Superior temporal gyrus (tissue), 1 donor: ENCODE data around the gene CHIT1.
"Not testable (repeated sequence)": the region's sequence is repeated elsewhere in the genome, so short reads cannot be mapped to it uniquely, and the experiment has no call there.

Source experiments
- DNase-seq: peaks from one replicate; pipeline ENCODE4 v3.0.0-alpha.2; 2016; ENCODE audit errors: extremely low spot score

Gene CHIT1

DNA sequence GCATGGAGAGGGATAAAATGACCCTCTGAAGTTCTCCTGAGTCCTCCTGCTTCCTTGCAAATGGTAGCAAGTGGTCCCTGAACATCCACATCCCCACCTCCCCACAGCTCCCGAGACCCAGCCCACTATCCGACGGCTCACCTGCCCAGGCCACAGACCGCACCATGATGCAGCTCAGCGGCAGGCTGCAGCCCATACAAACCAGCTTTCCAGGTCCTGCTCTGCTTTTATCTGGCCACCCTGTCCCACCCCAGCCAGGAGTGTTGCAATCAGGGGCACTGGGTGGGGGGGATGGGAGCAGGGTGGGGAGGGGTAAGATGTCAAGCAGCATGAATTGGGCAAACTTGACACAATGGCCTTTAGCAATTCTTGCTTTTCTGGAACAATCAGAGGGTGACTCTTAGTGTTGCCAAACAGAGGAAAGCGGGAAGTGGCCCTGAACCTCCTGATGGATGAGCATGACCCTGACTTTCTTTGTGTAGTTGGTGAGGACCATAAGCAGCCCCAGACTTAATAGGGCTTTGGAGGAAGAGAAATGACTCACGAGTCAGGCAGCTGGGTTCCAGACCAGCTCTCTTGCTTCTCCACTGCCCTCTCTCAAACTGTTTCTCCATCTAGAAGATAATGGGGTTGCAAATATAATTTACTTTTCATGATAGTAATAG lies at the start of gene CHIT1:
TSS of gene CHIT1 (minus strand) at position 203 of the 665 bp plus-strand sequence. CDS start at position 166, 37 bp downstream.
- no peak for DNase-seq

DNA sequence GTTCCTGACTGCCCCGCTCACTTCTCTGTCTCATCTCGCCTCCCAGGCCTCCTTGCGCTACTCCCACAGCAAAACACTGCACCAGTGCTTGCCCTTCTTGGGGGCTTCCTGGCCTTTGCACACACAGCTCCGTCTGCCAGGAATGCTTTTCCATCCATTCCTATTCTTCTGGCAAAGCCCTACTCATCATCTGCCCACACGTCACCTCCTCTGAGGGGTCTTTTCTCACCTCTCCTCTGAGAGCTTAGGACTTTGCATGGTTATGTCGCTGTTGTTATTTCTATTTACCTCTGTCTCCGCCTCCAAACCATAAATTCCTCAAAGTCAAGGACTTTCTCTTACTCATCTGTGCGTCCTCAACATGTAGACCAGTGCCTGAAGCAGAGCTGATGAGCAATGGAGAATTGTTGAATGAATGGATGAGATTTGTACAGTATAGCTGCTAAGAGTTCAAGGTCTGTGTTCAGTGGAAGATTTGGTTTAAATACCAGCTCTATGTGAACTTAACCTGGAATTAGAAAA lies 49.5 kb upstream of the CHIT1 start:
- no peak for DNase-seq

DNA sequence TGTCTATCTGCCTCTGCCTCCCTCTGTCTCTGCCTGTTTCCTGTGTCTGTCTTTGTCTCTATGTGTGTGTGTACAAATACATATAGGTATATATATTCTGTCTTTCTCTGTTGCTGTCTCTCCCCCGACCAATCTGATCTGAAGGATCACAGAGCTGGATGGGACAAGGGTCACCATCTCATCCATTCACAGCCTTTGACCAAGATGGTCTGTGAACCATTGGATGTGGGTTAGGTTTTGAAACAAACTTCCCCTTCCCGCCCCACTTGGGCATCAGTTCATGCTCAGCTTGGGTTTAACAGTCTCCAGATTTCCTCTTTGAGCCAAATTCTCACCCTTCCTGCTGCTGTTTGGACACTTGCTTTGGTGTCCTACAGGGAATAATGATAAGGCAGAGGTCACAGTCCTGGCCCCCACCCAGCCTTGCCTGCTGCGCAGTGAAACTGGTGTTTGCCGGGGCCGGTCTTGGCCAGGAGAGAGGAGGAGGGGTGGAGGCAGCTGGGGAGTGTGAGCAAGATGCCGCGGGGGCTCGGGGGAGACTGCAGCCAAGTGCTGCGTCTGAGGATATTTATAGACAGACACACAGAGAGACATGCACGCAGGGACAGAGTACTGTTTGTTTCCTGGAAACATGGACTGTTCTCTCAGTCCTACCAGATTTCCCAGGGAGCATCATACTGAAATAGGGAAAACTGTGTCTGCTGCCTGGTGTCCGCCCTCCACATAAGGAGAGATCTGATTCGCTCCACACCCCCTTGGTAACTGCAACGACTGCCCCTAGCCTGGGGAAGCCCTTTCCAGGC lies 48.8 kb upstream of the CHIT1 start:
- DNase-seq = peak; percentile 97

GRCh38 chr1:203276916-203277545 lies 47.6 kb upstream of the CHIT1 start:
- DNase-seq = no peak

DNA sequence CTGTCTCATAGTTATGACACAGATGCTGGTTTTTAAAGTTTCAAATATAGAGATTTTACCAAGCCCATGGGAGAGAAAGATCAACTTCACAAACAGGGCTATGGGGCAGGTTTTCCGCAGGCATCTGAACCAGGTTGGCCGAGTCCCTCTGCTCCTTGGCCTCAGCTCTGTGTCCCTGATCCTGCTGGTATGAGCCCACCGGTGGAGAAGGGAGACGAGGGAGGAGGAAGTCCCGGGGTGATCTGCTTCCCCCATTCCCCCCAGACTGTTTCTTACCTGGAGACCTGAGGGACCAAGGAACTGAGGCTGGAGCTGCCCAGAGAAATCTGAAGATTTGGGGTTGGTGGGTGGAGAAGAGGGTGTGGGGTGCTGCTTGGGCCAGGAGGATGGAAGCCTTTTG lies 46.9 kb upstream of the CHIT1 start:
- no peak for DNase-seq

DNA sequence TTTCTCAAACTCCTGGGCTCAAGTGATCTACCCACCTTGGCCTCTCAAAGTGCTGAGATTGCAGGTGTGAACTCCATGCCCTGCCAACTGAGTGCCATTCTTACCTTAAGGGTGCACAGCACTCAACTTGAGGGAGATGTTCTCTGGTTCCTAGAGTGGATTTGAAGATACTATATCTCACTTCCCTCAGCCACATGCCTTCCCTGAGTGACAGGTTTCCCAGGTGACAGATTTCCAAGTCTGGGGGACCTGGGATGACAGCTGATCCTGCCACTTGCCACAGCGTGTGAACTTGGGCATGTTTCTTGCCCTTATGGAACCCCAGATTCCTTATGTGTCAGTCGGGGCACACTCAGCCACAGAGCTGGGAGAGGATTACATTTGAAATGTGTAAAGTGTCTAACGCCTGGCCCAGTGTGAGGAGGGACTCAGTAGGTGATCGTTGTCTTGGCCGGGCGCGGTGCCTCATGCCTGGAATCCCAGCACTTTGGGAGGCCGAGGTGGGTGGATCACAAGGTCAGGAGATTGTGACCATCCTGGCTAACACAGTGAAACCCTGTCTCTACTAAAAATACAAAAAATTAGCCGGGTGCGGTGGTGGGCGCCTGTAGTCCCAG lies 46.3 kb upstream of the CHIT1 start:
- no peak for DNase-seq

DNA sequence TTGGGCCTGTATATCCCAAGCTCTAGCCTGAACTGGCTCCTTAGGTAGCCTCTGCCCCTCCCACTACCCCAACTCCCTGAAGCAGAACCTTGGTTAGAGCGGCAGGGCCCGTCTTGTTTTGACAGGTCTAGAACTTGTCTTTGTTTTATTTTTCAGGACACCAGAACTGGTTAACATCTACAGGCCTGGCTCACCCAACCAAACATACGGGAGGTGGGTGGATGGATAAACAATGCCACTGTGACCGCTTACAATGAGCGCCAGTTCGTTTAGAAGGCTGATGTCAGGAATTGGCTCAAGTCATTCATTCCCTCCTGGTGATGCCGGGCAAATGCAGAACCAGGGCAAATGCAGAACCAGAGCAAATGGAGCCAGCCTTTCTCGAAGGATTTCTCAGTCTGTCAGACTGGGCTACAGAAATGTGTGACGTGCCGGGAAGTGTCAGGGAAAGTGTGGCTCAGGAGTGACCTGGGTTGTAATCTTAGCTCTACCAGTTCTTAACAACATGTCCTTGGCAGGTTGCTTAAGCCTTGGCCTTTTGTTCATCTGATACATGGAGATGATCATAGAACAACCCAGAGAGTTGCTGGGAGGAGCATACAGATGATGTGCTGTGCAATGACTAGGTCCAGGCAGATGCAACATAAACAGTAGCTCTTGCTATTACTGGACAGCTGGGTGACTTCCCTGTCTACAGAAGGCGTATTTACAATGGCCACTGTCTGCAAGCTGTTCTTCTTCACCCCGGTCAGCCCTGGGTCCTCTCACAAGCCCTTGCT lies 45.3 kb upstream of the CHIT1 start:
- peak; percentile 96 for DNase-seq

DNA sequence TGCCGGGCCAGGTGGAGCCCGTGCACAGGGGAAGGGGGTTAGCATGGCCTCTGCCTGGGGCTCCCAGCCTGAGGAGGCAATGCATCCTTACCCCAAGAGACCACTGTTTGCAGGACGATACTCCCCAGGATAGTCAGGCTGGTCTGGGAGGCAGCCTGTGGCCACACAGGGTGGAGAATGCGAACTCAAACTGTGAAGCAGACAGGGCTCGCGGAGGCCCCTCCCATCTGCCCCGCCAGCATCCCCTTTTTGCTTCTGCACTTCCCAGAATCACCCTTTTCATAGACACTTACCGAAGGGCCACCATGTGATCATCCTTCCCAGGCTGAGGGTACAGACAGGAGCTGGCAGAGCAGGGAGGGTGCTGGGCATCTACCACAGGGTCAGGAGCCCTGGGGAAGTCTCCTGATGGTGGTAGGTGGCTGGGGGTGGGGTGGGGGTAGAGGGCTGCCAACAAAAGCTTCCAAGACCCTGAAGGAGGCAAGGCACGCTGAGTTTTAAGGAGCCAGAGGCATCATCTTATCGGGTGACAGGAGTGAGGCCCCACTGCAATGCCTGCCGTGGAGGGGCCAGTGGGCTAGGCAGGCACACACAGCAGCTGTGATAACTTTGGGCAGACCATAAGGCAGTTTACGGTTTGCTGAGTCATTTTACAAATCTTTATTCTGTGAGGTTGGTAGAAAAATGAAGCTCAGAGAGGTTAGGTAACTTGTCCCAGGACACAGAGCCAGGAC lies 44.6 kb upstream of the CHIT1 start:
- peak; percentile 56 for DNase-seq

GRCh38 chr1:203273206-203273868 lies 43.9 kb upstream of the CHIT1 start:
- DNase-seq = peak; percentile 96

- DNase-seq = no peak
Measured at GRCh38 chr1:203272633-203273205, 43.2 kb upstream of the CHIT1 start.

GRCh38 chr1:203271962-203272632 lies 42.6 kb upstream of the CHIT1 start:
- DNase-seq = no peak

GRCh38 chr1:203271018-203271743 lies 41.7 kb upstream of the CHIT1 start:
- DNase-seq = peak; percentile 84

- no peak for DNase-seq
Measured at GRCh38 chr1:203270448-203270847, 41.0 kb upstream of the CHIT1 start.

DNA sequence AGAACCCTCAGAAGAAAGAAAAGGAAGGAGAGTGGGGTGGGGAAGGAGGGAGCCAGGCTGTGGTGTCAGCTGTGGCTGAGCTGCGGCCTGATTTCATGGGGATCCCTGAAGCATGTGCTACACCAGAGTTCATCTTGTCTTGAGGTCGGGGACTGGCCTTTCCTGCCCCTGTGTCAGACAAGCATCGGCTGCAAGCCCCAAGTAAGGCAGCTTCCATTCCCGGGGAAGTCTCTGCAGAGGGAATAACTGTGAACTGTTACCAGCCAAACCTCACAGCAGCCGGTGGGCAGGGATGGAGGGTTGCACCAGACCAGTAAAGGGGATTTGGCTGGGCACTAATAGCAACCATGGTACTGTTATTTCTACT lies 40.2 kb upstream of the CHIT1 start:
- DNase-seq = no peak

GRCh38 chr1:203268901-203269653 lies 39.6 kb upstream of the CHIT1 start:
- peak; percentile 93 for DNase-seq

GRCh38 chr1:203267912-203268311 lies 38.4 kb upstream of the CHIT1 start:
- no peak for DNase-seq

DNA sequence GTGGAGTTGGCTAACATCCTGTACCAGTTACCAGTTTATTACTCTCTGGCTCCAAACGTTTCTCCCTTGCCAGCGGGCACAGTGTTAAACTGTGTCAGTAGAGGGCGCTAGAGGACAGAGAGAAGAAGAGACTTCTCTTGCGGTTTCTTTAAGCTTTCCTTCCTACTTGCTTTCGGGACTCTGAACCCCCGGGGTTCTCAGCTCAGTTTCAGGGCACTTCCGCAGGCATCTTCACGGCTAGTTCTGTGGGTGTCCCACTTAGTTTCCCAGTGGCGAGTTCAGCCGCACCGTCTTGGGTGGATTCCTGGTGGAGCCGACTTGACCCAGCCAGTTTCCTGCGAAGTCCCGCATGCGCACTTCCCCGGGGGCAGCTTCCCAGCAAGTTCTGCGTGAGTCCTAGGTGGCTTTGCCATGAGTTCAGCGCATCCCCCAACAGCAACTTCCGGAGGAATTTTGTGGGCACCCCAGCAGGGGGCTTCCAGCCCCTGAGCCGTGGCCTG lies 37.9 kb upstream of the CHIT1 start:
- DNase-seq = peak; percentile 99

- DNase-seq = not testable (repeated sequence)
Measured at GRCh38 chr1:203266140-203266539, 36.7 kb upstream of the CHIT1 start.
